Right cardiac atrium (tissue), 5 donors: ENCODE results near the gene TSNAXIP1. TPM values are rescaled to one million over a fixed set of nuclear protein-coding genes. Genes with fewer than 3 reads are reported as not detected.
"Not testable (repeated sequence)": the region's sequence is repeated elsewhere in the genome, so short reads cannot be mapped to it uniquely, and the experiment has no call there.

ENCODE experiments used
- ATAC-seq, 2 donors: fragments of 200-7000 bp; cut with Tn5 transposase; one replicate each; pipeline versions ENCODE4 v1.8.0 to v1.9.1; 2020; ENCODE audit warnings: moderate library complexity in 2 of 2, mild to moderate bottlenecking in 1 of 2
- DNase-seq, 3 donors: peaks; one replicate each; pipeline ENCODE4 v3.0.0-alpha.2; 2020
- H3K27ac ChIP-seq: one replicate; pipeline ENCODE4 v1.5.1; 2013; ENCODE audit warnings: mild to moderate bottlenecking, low read length, control low read depth, moderate library complexity
- H3K27me3 ChIP-seq: one replicate; pipeline ENCODE4 v1.6.1; 2013; ENCODE audit not compliant: control insufficient read depth, insufficient read depth
- H3K4me1 ChIP-seq: one replicate; pipeline ENCODE4 v1.6.1; 2013; ENCODE audit warnings: low read length; ENCODE audit not compliant: control insufficient read depth, insufficient read depth
- H3K4me3 ChIP-seq: one replicate; pipeline ENCODE4 v1.5.1; 2013; ENCODE audit warnings: low read length, control low read depth
- H3K9me3 ChIP-seq: one replicate; pipeline ENCODE4 v1.6.1; 2013; ENCODE audit warnings: low read length; ENCODE audit not compliant: control insufficient read depth
- WGBS: extraction: QIAGEN DNeasy Blood & Tissue Kit; methylation state at CpG from one replicate; pipeline ENCODE4 v1.1.7; 2013; 5-methylcytosine and 5-hydroxymethylcytosine counted together
- intact Hi-C, 4 donors: fragments of 100-400 bp; cut with DNase I; formaldehyde crosslinking; loops; one replicate each; pipeline versions ENCODE4 v1.11.0 to v1.14.0; 2022 to 2023
- polyA plus RNA-seq: library from polyadenylated mRNA; stranded (reverse); fragments of 200-250 nt; gene quantifications from one replicate; pipeline ENCODE4 v1.2.3, GENCODE V29; 2013
- total RNA-seq, 4 donors: library from RNA; stranded (reverse); fragmentation: NEBNext Ultra II Directional; extraction: Animal tissue kit (Norgen Biotek cat#: 25700); gene quantifications; one replicate each; pipeline ENCODE4 v1.2.1, GENCODE V29; 2021
- donor health status: healthy with polysubstance abuse.
- donor health status: DM: no; HTN: yes; CAD: no.
- donor health status: DM: no; HTN: no; CAD: no.
- donor health status: DM: no; HTN: yes; CAD: no; lungs with severe emphysema.
- donor health status: DM: yes; HTN: yes; CAD: no.

TSNAXIP1 gene
- total and polyA plus RNA-seq, 5 donors, result 0.56 to 1.1 (median 0.85) TPM

DNA sequence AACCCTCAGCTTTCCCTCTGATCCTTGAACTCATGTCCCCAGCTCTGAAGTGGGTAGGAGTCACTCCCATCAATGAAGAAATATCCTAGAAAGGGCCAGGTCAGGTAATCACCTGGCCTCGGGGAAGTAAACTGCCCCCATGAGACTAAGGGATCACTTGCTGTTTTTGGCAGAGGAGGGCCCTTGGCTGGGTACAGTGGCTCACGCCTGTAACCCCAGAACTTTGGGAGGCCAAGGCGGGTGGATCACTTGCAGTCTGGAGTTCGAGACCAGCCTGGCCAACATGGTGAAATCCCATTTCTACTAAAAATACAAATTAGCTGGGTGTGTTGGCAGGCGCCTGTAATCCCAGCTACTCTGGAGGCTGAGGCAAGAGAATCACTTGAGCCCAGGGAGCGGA is 57.4 kb downstream of the TSNAXIP1 start:
- 94% methylated on average over 6 of the region's 6 CpGs for WGBS
- peaks cover 34% of the 10 kb centered on the region for H3K4me1 ChIP-seq
- not testable (repeated sequence) for H3K9me3 ChIP-seq

DNA sequence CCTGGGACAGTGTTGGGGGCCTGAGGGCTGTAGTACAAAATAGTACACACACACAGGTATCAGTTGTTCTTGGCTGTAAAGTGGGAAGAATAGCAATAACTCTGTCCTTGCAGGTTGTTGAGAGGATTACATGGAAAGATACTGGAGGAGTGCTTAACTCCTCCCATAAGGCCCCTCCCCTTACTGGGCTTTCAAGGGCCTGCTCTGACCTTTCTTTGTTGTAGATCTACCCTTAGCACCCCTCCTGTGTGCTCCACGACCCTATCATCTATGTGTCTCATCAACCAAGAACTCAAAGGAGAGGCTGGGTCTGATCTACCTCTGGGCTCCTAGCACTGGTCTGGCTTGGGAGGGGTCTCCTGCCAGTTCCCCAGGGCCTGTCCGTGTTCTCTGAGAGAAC is 57.9 kb downstream of the TSNAXIP1 start:
- intact Hi-C loops, result no loop called here
- WGBS, result 76% methylated on average over 2 of the region's 2 CpGs
- Histone ChIP-seq H3K4me3 (no peak overlapping the region), H3K4me1 (peaks cover 34% of the 10 kb centered on the region), H3K27me3 (no peaks in the 10 kb centered on the region), H3K9me3 (no peaks in the 10 kb centered on the region), H3K27ac (peak overlapping the region; percentile 59)
- no peak for DNase-seq
- no peak for ATAC-seq

More for the DNA sequence above, 57.4 kb downstream of the TSNAXIP1 start:
- H3K27me3 ChIP-seq, ATAC-seq, H3K4me3 ChIP-seq, intact Hi-C loops, DNase-seq: not testable (repeated sequence)
- peak overlapping the region; percentile 87 for H3K27ac ChIP-seq

DNA sequence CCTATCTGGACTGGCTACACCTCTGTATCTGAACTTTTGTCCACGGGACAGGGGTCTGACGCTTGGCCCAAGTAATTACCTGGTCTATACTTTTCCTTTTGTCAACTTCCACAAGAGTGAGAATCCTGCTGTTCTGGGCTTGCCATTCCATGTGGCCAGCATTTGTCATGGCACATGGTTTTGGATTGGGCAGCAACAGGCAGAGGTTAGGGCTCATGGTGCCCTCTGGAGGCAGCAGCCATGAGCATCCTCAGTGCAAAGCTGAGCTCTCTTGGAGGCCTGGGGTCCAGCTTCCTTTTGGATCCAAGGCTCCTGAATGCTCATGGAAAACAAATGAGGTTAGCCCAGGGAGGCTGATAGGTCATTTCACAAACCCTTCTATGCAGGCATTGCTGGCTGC is 58.6 kb downstream of the TSNAXIP1 start:
- no peaks in the 10 kb centered on the region for H3K9me3 ChIP-seq
- H3K4me3 ChIP-seq, result no peak overlapping the region
- 89% methylated on average over 2 of the region's 2 CpGs for WGBS
- H3K27ac ChIP-seq, result no peak overlapping the region
- no peak for DNase-seq
- no peaks in the 10 kb centered on the region for H3K27me3 ChIP-seq
- H3K4me1 ChIP-seq, result peaks cover 34% of the 10 kb centered on the region
- no peak for ATAC-seq
- intact Hi-C loops, result no loop called here

DNA sequence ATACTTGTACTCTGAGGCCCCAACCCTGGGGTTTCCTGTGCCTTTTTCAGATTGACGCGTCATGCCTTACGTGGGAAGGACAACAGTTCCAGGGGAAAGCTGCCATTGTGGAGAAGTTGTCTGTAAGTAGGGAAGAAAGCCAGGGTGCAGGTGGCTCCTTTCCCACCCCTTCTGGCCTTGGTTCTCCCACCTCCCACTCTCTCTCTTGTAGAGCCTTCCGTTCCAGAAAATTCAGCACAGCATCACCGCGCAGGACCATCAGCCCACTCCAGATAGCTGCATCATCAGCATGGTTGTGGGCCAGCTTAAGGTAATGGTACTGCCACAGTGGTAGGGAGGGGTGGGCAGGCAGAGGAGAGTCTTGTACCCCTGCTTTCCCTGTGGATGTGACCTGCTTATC is 61.6 kb downstream of the TSNAXIP1 start:
- no peaks in the 10 kb centered on the region for H3K9me3 ChIP-seq
- ATAC-seq (no peak), DNase-seq (no peak)
- H3K27ac ChIP-seq, result no peak overlapping the region
- WGBS, result 93% methylated on average over 6 of the region's 6 CpGs
- H3K27me3 ChIP-seq, result no peaks in the 10 kb centered on the region
- intact Hi-C loops, result no loop called here
- peaks cover 8% of the 10 kb centered on the region for H3K4me1 ChIP-seq
- H3K4me3 ChIP-seq, result no peak overlapping the region

DNA sequence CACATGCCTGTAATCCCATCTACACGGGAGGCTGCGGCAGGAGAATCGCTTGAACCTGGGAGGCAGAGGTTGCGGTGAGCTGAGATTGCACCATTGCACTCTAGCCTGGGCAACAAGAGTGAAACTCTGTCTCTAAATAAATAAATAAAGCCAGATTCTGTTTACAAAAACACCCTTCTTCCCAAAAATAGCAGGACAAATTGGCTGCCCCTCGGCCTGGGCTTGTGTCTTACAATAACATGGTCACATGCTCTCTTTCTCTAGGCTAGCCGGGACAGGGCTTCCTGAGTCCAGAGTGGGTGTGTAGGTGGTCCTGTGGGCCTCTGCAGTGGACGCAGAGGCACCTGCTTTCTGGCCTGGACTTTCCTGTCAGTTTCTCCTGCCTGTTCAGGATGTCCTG is 63.0 kb downstream of the TSNAXIP1 start:
- Histone ChIP-seq H3K27ac (no peak overlapping the region), H3K4me3 (no peak overlapping the region), H3K9me3 (no peaks in the 10 kb centered on the region), H3K4me1 (peaks cover 9% of the 10 kb centered on the region), H3K27me3 (no peaks in the 10 kb centered on the region)
- peak in 1 of 3 donors; percentile 13 for DNase-seq
- no peak for ATAC-seq
- intact Hi-C loops, result no loop called here
- 78% methylated on average over 7 of the region's 7 CpGs for WGBS

DNA sequence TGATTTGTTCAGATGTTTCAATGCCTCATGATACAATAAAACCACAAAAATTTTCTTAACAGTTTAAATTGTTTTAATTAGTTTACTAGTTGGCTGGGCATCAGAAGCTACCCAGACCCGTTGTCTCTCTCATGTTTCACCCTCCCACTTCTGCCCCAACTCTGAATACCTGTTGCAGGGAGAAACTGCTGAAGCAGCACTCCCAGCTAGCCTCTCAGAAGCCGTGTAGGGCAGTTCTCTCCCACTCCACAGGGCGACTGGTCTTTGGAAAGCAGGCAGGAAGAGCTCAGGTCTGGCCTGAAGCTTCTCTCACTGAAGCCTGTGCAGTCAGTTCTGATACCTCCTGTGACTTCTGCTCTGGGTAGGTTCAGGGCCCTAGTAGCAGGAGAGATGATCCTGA is 64.6 kb downstream of the TSNAXIP1 start:
- Histone ChIP-seq H3K4me3 (no peak overlapping the region), H3K27ac (no peak overlapping the region), H3K27me3 (no peaks in the 10 kb centered on the region), H3K9me3 (no peaks in the 10 kb centered on the region), H3K4me1 (peaks cover 9% of the 10 kb centered on the region)
- no peak for ATAC-seq
- no peak for DNase-seq
- WGBS, result 76% methylated on average over 3 of the region's 3 CpGs
- intact Hi-C loops, result no loop called here

DNA sequence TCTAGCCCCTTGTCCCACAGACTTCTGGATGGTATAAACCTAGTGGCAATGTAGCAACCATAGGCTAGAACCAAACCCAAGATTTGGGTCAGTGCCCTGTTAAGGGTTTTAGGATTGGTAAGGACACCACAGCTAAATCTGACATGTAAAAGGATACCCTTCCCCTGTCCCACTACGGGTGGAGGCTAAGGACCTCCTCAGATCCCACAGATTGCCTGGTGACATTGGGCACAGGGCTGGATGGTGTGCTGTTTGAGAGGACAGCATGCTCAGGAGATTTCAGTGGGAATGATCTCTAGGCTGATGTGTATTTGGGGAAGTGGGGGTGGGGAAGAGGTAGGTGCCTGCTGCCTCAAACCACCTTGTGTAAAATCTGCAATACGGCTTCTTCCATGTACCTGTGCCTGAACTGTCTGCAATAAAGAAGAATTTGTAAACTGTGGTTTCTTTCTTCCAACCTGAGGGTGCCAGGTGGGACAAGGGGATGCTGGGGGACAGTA is 65.5 kb downstream of the TSNAXIP1 start:
- no peak for ATAC-seq
- intact Hi-C loops, result no loop called here

DNA sequence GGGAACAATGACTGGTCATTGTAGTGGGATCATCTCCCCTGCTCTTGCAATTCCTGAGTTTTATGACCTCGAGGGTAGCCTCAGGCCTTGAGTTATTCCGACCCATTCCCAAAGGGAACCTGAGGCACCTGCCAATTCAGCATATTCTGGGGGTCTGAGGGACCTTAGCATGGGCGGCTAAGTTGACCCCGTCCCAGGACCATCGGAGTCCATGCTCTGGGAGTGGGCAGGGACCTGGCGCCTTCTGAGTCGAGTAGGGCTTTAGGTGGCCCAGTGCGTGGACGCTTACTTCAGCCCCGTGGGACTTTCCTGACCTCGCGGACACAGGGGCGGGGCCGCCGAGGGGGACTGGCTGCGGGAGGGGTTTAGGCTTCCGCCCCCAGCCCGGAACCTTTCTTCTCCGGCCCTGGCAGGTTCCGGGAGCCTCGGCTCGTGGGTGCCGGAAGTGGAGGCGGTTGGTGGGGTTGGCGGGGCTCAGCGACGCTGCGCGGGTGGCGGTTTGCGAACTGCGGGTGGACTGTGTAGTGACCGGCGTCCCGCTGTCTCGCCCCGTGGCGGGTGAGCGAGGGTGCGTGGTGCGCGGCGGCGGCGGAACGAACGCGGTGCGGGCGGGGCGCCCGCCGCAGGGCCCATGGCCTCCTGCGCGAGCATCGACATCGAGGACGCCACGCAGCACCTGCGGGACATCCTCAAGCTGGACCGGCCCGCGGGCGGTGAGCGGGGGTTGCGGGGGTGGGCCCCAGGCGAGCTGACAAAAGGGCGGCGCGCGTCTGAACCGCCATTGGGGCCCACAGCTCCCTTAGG is 66.1 kb downstream of the TSNAXIP1 start, which contains the start of gene EDC4:
EDC4 (plus strand) TSS at position 422 of the 804 bp plus-strand sequence; CDS start at position 632, 210 bp downstream.
- peak; percentile 91 to 92 for ATAC-seq
- WGBS, result 1% methylated on average over 72 of the region's 72 CpGs
- intact Hi-C loops, result no loop called here
- no peaks in the 10 kb centered on the region for H3K9me3 ChIP-seq
- peak; percentile 89 to 96 (median 93) for DNase-seq
- peak within 1 kb of the TSS; percentile 61 for H3K27ac ChIP-seq
- H3K27me3 ChIP-seq, result no peaks in the 10 kb centered on the region
- H3K4me3 ChIP-seq, result peak within 1 kb of the TSS; percentile 85
- H3K4me1 ChIP-seq, result peaks cover 9% of the 10 kb centered on the region

More for the DNA sequence above, 65.5 kb downstream of the TSNAXIP1 start:
- peaks cover 9% of the 10 kb centered on the region for H3K4me1 ChIP-seq
- peak overlapping the region; percentile 85 for H3K4me3 ChIP-seq
- 67% methylated on average over 2 of the region's 2 CpGs for WGBS
- H3K27ac ChIP-seq, result peak overlapping the region; percentile 61
- H3K27me3 ChIP-seq, result no peaks in the 10 kb centered on the region
- H3K9me3 ChIP-seq, result no peaks in the 10 kb centered on the region
- peak in 1 of 3 donors; percentile 1 for DNase-seq

DNA sequence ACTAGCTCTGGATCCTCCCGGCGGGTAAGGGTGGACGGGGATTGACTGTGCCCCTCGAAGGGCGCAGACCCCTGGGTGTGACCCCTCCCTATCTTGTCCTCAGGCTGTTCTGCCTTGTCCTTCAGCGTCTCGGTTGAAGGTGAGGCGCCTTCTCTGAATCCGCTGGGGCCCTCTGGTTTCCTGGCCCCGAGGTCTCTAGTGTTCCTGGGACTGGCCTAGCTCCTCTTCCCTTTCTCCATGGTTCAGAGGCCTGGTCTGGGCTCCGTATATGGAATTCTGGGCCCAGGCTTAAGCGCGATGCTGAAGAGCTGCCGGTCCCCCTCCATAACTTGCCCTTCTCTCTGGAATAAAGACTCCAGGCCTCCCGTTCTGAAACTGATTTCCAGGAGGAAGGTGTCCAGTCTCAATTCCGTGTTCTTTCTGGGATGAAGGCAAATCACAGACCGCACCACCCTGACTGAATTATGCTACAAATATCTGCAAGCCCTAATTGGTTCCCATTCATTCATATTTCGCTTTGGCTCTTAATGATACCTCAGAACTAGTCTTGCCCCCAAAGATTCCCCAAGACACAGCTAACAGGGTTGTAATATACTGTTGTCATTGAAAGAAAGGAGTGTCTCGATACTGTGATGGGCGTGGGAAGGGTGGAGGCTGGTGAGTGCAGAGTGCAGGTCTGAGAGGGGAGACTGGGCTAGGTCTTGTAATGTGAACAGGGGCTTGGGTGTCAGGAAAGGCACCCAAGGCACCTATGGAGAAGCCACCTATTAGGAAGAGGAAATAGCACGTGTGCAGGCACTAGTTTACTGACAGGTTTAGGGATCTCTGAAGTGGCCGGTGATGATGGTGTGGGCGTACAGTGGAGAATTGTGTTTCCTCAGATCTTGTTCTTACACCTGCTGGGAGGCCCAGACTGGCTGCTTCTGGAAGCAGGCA is 67.0 kb downstream of the TSNAXIP1 start:
- intact Hi-C loops, result no loop called here
- peak overlapping the region; percentile 85 for H3K4me3 ChIP-seq
- H3K27ac ChIP-seq, result peak overlapping the region; percentile 61
- DNase-seq (no peak), ATAC-seq (no peak)
- peaks cover 9% of the 10 kb centered on the region for H3K4me1 ChIP-seq
- WGBS, result 14% methylated on average over 23 of the region's 23 CpGs
- no peaks in the 10 kb centered on the region for H3K9me3 ChIP-seq
- H3K27me3 ChIP-seq, result no peaks in the 10 kb centered on the region

DNA sequence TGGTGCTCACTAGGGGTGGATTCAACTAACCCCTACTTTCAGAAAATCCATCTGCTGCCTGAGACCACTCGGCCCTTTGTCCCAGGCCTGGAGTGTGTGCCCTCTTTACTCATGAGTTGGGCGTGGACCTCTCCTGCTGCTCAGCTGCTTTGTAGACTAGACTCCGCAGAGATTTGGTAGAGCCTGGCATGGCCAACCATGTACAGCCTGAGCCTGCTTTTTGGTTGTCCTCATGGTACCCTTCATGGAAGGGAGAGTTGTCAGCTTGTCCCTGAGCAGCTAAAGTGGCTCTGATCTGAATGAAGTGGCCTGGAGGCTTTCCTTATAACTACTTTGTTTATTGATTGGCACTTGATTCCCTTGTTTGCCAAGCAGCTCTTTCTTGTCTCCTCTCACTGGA is 67.7 kb downstream of the TSNAXIP1 start:
- Histone ChIP-seq H3K4me3 (no peak overlapping the region), H3K9me3 (no peaks in the 10 kb centered on the region), H3K4me1 (peaks cover 9% of the 10 kb centered on the region), H3K27me3 (no peaks in the 10 kb centered on the region), H3K27ac (no peak overlapping the region)
- ATAC-seq (no peak), DNase-seq (peak in 1 of 3 donors; percentile 35)
- WGBS, result 68% methylated on average over 3 of the region's 3 CpGs
- intact Hi-C loops, result no loop called here

DNA sequence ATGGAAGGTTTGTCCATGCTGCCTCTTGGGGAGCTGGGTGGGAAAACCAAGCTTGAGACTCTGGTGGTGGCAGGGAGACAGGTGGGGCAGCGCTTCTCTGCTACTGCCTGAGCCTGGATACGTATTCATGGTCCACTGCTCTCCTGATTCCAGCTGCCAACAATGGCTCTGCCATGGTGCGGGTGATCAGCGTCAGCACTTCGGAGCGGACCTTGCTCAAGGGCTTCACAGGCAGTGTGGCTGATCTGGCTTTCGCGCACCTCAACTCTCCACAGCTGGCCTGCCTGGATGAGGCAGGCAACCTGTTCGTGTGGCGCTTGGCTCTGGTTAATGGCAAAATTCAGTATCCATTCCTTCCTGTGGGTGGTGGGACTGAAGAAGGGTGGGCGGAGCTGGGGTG is 70.4 kb downstream of the TSNAXIP1 start:
- no peak overlapping the region for H3K4me3 ChIP-seq
- intact Hi-C loops, result no loop called here
- peaks cover 9% of the 10 kb centered on the region for H3K4me1 ChIP-seq

More for the DNA sequence above, 70.4 kb downstream of the TSNAXIP1 start:
- ATAC-seq (no peak), DNase-seq (peak in 1 of 3 donors; percentile 8)
- Histone ChIP-seq H3K9me3 (no peaks in the 10 kb centered on the region), H3K27ac (no peak overlapping the region), H3K27me3 (no peaks in the 10 kb centered on the region)
- WGBS, result 93% methylated on average over 11 of the region's 11 CpGs
